KBM-7 (cell line): ENCODE data around the gene PRM3.
A peak's percentile ranks its signal among the peaks of the same experiment; 100 is the strongest.

Experiments used
- DNase-seq: peaks from one replicate; pipeline ENCODE4 v3.0.0-alpha.2; 2015
- in situ Hi-C: fragments of 300-500 bp; cut with MboI; formaldehyde crosslinking; loops from 2 replicates; pipeline ENCODE4 v1.14.3; 2020; ENCODE audit warnings: low sequenced_read_pairs, low pct_unique_long_range_greater_than_20kb, mixed read lengths

The PRM3 gene

DNA sequence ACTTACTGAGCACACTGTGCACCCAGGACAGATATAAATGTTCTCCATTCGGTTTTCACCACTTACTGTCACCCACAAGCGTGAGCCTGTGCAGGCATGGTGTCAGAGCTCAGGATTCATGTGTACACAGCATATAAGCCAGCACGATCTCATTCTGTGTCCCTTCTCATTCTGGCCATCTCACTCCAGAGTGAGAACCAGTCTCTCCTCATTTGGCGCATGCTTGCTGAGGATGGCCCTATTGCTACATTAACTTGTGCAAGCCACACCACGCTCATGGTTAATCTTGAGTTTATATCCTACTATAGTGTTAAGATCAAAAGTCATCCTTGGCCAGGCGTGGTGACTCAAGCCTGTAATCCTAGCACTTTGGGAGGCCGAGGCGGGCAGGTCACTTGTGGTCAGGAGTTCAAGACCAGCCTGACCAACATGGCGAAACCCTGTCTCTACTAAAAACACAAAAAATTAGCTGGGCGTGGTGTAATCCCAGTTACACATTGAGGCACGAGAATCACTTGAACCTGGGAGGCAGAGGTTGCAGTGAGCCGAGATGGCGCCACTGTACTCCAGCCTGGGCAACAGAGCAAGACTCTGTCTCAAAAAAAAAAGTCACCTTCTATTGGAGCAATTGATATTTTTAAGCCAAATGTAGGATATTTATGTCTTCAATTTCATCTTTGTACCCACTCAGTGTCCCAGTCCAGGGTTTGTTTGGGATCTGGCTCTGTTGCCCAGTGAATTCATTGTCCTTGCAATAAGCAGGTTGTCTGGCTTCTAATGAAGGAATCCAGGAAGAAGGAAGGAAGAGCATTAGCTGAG is 38.3 kb downstream of the PRM3 start:
- no peak for DNase-seq
- in situ Hi-C loops: no loop called here

DNA sequence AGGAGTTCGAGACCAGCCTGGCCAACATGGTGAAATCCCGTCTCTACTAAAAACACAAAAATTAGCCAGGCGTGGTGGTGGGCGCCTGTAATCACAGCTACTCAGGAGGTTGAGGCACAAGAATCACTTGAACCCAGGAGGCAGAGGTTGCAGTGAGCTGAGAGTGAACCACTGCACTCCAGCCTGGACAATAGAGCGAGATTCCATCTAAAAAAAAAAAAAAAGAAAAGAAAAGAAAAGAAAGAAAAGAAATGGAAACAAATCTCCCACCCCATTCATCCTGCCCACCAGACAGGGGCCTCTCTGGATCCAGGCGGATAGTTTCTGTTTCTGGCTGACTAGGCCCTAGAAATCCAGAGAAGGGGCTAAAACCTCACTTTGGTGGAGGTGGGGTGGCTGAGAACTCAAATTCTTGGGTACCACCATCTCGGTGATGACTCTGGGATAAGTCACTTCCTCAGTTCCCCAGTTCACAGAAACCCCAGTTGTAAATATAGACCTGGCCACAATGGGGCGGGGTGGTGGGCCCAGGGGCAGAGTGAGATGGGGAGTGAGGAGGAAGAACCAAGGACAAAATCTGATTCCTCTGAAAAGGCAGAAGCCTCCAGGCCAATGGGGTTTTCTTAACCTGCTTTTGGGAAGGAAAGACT is 39.6 kb downstream of the PRM3 start:
- DNase-seq: peak; percentile 73
- in situ Hi-C loops: no loop called here

DNA sequence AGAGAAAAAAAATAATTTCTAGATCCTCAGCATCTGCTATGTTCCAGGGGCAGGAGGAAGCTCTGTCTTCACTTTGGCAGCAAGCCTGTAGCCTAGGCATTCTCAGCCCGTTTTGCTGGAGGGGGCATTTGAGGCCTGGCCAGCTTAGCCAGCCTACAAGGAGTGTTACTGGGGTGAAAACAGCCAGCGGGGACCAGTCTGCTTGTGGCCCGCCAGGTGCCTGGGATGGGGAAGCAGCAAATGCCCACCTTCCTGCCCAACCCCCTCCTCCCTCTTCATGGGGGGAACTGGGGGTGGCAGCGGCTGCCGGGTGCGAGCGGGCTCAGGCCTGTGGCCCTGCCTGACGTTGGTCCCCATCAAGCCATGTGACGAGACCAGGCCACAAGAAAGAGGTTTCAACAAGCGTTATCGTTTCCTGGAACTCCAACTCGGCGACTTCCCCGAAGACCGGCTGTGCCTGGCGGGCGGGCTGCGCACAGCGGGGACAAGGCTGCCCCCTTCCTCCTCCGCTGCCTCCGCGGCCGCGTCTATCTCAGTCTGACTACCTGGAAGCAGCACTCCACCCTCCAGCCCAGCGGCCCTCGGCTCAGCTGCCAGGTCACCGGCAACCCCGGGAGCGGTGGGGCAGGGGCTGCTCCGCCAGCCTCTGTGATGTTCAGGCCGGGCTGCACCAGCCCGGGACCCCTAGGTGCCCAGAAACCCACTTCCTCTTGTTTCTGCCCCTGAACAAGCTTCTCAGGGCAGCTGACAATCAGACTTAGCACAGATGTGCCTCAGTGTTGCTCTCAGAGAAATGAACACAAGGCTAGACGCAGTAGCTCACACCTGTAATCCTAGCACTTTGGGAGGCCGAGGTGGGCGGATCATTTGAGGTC is 40.3 kb downstream of the PRM3 start:
- in situ Hi-C loops: no loop called here
- DNase-seq: peak; percentile 91

DNA sequence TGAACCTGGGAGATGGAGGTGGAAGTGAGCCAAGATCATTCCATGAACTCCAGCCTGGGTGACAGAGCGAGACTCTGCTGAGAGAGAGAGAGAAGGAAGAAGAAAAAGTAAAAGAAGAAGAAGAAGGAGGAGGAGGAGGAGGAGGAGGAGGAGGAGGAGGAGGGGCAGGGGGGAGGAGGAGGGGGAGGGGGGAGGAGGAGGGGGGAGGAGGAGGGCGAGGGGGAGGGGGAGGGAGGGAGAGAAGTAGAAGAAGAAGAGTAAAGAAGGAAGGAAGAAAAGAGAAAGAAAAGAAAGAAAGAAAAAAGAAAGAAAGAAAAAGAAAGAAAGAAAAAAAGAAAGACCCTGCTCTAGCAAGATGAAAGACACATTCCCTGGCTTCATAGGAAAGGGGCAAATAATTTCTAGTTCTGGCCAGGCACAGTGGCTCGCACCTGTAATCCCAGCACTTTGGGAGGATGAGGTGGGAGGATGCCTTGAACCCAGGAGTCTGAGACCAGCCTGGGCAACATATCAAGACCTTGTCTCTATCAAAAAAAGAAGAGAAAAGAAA is 41.1 kb downstream of the PRM3 start:
- DNase-seq: no peak
- in situ Hi-C loops: no loop called here

GRCh38 chr16:11231367-11231970 is 42.0 kb downstream of the PRM3 start:
- in situ Hi-C loops: no loop called here

GRCh38 chr16:11229906-11230305 is 43.5 kb downstream of the PRM3 start:
- in situ Hi-C loops: no loop called here
- no peak for DNase-seq

More at GRCh38 chr16:11231367-11231970, 42.0 kb downstream of the PRM3 start:
- no peak for DNase-seq

DNA sequence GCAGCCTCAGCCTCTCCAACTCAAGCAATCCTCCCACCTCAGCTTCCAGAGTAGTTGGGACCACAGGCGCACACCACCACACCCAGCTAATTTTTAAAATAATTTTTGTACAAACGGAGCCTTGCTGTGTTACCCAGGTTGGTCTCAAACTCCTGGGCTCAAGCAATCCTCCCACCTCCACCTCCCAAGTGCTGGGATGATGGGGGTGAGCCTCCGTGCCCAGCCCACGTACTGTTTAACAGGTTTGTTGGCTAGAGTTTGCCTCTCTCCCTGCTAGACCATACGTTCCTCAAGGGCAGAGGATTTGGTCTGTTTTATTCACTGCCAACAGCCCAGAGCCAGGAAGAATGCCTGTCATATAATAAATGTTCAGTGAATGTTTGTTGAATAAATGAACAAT is 44.0 kb downstream of the PRM3 start:
- in situ Hi-C loops: no loop called here
- DNase-seq: no peak

- DNase-seq: no peak
- in situ Hi-C loops: no loop called here
These were observed 47.5 kb downstream of the PRM3 start for GRCh38 chr16:11225677-11226549.

DNA sequence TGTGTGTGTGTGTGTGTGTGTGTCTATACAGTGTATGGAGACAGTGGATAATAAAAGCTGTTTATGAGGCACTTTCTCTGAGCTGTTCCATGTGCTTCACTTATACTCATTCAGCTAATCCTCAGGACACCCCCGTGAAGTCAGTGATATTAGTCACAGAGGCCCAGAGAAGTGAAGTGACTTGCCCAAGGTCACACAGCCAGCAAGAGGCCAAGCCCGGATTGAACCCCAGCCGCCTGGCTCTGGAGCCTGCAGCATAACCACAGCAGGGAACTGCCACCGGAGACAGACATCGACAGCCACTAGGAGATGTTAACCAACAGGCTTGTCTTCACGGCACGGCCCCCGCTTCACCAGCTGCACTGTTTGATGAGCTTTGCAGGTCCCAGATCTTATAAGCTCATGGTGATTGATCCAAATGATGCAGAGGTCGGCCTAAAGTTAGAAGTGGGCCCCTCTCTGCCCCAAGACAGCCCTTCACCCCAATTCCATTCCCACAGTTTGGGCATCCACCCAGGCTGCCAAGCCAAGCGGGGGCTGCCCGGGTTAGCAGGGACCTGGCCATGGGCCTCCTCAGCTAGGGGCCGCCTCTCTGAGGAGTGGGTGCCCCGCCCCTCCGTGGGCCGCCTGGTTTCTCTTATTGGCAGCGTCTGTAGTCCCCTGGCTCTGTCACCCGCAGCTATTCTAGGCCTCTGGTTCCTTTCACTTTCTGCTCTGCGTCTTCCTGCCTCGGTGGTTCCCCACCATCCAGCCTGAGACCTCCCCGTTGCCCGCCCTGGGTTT is 48.3 kb downstream of the PRM3 start:
- peak; percentile 25 for DNase-seq
- in situ Hi-C loops: no loop called here

DNA sequence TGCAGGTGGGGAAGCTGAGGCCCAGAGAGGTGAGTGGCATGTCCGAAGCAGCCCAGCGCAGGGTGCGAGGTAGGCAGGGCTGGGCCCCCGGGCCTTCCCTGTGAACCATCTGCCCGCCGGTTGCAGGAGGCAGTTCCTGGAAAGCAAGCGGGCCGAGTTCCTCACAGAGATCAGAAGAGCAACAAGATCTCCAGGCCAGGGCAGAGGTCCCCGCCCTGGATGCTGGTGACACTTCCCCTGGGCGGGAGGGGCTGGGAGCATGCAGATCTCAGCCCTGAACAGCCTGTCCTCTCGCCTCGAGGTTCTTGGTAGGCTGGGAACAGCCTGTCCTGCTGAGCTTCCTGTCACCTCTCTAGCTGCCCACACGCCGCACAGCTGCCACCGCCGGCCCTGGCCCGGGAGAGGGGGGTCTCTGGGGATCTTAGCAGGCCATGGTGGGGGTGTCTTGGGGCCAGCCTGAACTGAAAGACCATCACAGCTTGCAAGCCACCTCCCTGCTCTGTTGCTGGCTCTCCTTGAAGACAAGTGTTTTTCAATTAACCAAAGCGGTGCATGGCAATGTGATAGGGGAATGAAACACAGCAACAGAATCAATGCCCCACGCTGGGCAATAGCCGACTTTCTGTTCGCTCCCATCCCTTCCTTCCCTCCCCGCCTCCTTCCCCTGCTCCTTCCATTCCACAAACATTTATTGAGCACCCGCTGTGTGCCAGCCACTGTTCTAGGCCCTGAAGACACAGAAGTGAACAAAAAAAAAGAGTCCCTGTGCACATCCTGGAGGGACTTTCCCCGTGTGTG is 49.1 kb downstream of the PRM3 start:
- in situ Hi-C loops: no loop called here
- DNase-seq: peak; percentile 85
